ENCODE measurements around the gene PTAR1.

PTAR1 gene

GRCh38 chr9:69748304-69748703 is 11.5 kb downstream of the PTAR1 start:
- no peak for DNase-seq

- DNase-seq = no peak
Measured at GRCh38 chr9:69746859-69747560, 12.8 kb downstream of the PTAR1 start.

- no peak for DNase-seq
Measured at GRCh38 chr9:69745716-69746437, 13.9 kb downstream of the PTAR1 start.

GRCh38 chr9:69744688-69745380 is 15.0 kb downstream of the PTAR1 start:
- no peak for DNase-seq

- no peak for DNase-seq
Measured at GRCh38 chr9:69743930-69744329, 15.9 kb downstream of the PTAR1 start.

GRCh38 chr9:69740872-69741505 is 18.8 kb downstream of the PTAR1 start:
- no peak for DNase-seq

GRCh38 chr9:69731348-69731747 is 28.5 kb downstream of the PTAR1 start:
- no peak for DNase-seq

- no peak for DNase-seq
Measured at GRCh38 chr9:69719983-69720382, 39.8 kb downstream of the PTAR1 start.

GRCh38 chr9:69719367-69719766 is 40.4 kb downstream of the PTAR1 start:
- no peak for DNase-seq

- no peak for DNase-seq
Measured at GRCh38 chr9:69718218-69718617, 41.6 kb downstream of the PTAR1 start.

- DNase-seq = no peak
Measured at GRCh38 chr9:69715825-69716224, 44.0 kb downstream of the PTAR1 start.

- no peak for DNase-seq
Measured at GRCh38 chr9:69715096-69715495, 44.7 kb downstream of the PTAR1 start.

- DNase-seq = no peak
Measured at GRCh38 chr9:69697475-69697874, 62.3 kb downstream of the PTAR1 start.

- no peak for DNase-seq
Measured at GRCh38 chr9:69696802-69697201, 63.0 kb downstream of the PTAR1 start.

GRCh38 chr9:69689991-69690538 is 69.7 kb downstream of the PTAR1 start:
- DNase-seq = no peak

GRCh38 chr9:69683927-69684326 is 75.9 kb downstream of the PTAR1 start:
- DNase-seq = no peak

GRCh38 chr9:69678843-69679538 is 80.8 kb downstream of the PTAR1 start:
- DNase-seq = no peak

- no peak for DNase-seq
Measured at GRCh38 chr9:69677931-69678330, 81.9 kb downstream of the PTAR1 start.

- no peak for DNase-seq
Measured at GRCh38 chr9:69675563-69675962, 84.2 kb downstream of the PTAR1 start.

- no peak for DNase-seq
Measured at GRCh38 chr9:69674716-69675438, 84.9 kb downstream of the PTAR1 start.

- DNase-seq = no peak
Measured at GRCh38 chr9:69674112-69674685, 85.6 kb downstream of the PTAR1 start.

GRCh38 chr9:69673311-69673640 is 86.5 kb downstream of the PTAR1 start:
- DNase-seq = no peak
